NT2/D1 (cell line): ENCODE data around the gene SPATS1.

Experiments used
- DNase-seq: peaks from one replicate; pipeline ENCODE4 v3.0.0-alpha.2; 2011; ENCODE audit warnings: low read depth, low spot score
- H3K27me3 ChIP-seq: 2 replicates; pipeline ENCODE4 v1.6.0; 2011; ENCODE audit warnings: mild to moderate bottlenecking; ENCODE audit not compliant: insufficient read length, insufficient read depth
- H3K36me3 ChIP-seq: 2 replicates; pipeline ENCODE4 v1.6.1; 2011; ENCODE audit warnings: mild to moderate bottlenecking, low read length, mixed read lengths; ENCODE audit not compliant: insufficient read depth, insufficient read length
- H3K4me1 ChIP-seq: 2 replicates; pipeline ENCODE4 v1.5.1; 2011; ENCODE audit not compliant: insufficient read depth, insufficient read length
- H3K4me3 ChIP-seq: 2 replicates; pipeline ENCODE4 v1.5.1; 2011; ENCODE audit warnings: low read depth; ENCODE audit not compliant: insufficient read length
- H3K9ac ChIP-seq: 2 replicates; pipeline ENCODE4 v1.6.0; 2011; ENCODE audit warnings: low read depth; ENCODE audit not compliant: insufficient read length
- H3K9me3 ChIP-seq: 2 replicates; pipeline ENCODE4 v1.5.1; 2011; ENCODE audit warnings: mild to moderate bottlenecking, low read length; ENCODE audit not compliant: insufficient read depth
- SUZ12 ChIP-seq: IDR thresholded peaks from 2 replicates; pipeline ENCODE4 v1.6.1; 2011; ENCODE audit not compliant: insufficient read length, insufficient read depth; ENCODE audit errors: extremely low read depth
- YY1 ChIP-seq: IDR thresholded peaks from 2 replicates; pipeline ENCODE4 v1.6.1; 2011; ENCODE audit not compliant: insufficient read length, insufficient read depth
- ZNF274 ChIP-seq: IDR thresholded peaks from 2 replicates; pipeline ENCODE4 v1.6.1; 2011; ENCODE audit warnings: mild to moderate bottlenecking, low read depth, low read length

The SPATS1 gene

DNA sequence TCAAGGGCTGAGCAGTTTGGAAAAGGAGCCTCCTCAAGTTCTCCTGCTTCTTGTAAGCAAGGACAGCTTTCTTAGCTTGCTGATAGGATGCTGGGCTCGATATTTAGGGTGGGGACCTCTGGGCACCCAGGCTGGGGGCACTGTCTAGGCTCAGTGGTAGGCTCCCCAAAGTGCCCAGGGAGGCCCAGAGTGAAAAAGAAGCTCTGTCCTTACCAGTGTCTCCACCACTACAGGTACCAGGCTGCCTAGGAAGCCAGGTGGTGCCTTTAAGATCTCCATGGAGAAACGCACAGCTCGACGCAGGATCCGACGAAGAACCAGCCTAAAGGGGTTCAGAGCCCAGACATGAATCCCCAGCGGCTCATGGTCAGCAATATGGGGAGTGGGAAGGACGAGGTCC is 35.7 kb upstream of the SPATS1 start:
- H3K9me3 ChIP-seq: no peaks in the 10 kb centered on the region
- TF ChIP-seq SUZ12 (no peak), YY1 (no peak)
- peaks cover 97% of the 10 kb centered on the region for H3K36me3 ChIP-seq

DNA sequence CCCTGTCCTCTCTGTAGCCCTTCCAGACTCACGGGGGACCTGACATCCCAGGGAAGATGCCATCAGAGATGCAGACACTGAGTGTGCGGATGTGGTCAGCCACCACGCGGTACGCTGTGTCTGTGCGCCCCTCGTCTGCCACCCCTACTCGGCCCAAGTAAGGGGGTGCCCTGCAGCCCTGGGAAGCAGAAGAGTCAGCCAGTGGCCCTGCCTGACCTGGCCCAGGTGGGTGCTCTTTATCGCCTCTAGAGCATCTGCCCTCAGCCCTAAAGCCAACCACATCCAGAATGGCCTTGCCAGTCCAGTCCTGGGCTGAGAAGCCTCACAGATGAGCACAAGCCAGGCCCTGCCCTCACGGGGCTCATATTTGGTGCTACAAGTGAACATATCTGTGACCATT is 35.2 kb upstream of the SPATS1 start:
- no peak overlapping the region for H3K9ac ChIP-seq
- DNase-seq: no peak
- H3K4me3 ChIP-seq: no peak overlapping the region
- no peaks in the 10 kb centered on the region for H3K9me3 ChIP-seq
- peaks cover 97% of the 10 kb centered on the region for H3K36me3 ChIP-seq
- H3K27me3 ChIP-seq: no peaks in the 10 kb centered on the region
- TF ChIP-seq ZNF274: no peak
- no peak for TF ChIP-seq YY1
- TF ChIP-seq SUZ12: no peak
- H3K4me1 ChIP-seq: peaks cover 3% of the 10 kb centered on the region

More for the DNA sequence above, 35.7 kb upstream of the SPATS1 start:
- H3K9ac ChIP-seq: no peak overlapping the region
- H3K27me3 ChIP-seq: no peaks in the 10 kb centered on the region
- H3K4me1 ChIP-seq: peaks cover 3% of the 10 kb centered on the region
- no peak for DNase-seq
- H3K4me3 ChIP-seq: no peak overlapping the region

DNA sequence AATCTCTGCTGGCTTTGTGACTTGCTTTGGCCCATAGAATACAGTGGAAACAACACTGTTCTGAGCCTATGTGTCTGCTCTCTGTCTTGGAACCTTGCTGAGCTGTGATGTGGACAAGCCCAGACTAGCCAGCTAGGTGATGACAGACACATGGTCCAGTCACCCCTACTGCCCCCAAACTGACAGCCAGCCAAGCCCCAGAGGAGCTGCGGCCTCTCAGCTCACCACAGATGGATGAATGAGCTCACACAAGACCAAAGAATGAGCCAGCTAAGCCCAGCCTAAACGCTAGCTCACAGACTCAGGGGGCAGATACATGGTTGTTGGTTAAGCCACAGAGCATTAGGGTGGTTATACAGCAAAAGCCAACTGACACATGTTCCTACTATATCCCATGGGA is 33.4 kb upstream of the SPATS1 start:
- Histone ChIP-seq H3K36me3 (peaks cover 80% of the 10 kb centered on the region), H3K9ac (no peak overlapping the region), H3K4me1 (peaks cover 1% of the 10 kb centered on the region), H3K27me3 (no peaks in the 10 kb centered on the region), H3K9me3 (no peaks in the 10 kb centered on the region), H3K4me3 (no peak overlapping the region)
- TF ChIP-seq SUZ12: no peak
- no peak for TF ChIP-seq ZNF274
- TF ChIP-seq YY1: no peak
- DNase-seq: no peak

DNA sequence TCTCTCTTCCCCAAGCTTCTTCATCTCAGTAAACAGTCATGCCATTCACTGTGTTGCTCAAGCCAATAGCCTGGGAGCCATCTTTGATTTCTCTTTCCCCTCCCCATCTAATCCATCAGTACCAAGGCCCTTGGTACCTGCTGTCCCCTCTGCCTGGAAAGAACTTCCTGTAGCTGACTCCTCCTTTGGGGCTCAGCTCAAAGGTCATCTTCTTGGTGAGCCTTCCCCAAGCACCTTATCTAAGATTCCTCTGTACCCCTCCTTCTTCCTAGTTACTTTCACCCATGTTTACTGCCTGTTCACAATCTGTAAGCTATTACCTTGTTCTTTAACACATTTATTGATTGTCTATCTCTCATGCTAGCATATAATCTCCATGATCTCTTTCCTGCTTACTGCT is 32.8 kb upstream of the SPATS1 start:
- H3K36me3 ChIP-seq: peaks cover 74% of the 10 kb centered on the region

DNA sequence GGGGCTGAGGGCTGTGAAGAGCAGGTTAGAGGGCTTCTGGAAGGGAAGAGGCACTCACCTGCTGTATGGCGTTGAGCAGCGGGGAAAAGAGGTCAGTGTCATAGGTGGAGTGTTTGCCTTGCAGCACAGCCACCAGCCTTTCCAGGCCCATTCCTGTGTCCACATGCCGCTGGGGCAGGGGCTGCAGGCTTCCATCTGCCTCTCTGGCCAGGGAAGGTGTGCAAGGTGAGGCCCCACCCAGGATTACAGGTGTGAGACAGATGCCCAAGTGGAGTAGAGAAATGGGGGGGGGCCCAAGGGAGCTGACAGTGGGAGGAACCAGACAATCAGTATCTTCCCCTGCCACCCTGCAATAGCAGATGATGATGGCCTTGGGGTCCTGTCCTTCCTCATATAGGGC is 32.2 kb upstream of the SPATS1 start:
- H3K9ac ChIP-seq: no peak overlapping the region
- H3K27me3 ChIP-seq: no peaks in the 10 kb centered on the region
- no peak for DNase-seq
- H3K4me1 ChIP-seq: no peaks in the 10 kb centered on the region
- H3K4me3 ChIP-seq: no peak overlapping the region
- H3K9me3 ChIP-seq: no peaks in the 10 kb centered on the region
- no peak for TF ChIP-seq YY1
- TF ChIP-seq SUZ12: no peak
- no peak for TF ChIP-seq ZNF274
- H3K36me3 ChIP-seq: peaks cover 68% of the 10 kb centered on the region

More for the DNA sequence above, 32.8 kb upstream of the SPATS1 start:
- no peak for DNase-seq
- H3K9ac ChIP-seq: no peak overlapping the region
- H3K9me3 ChIP-seq: no peaks in the 10 kb centered on the region
- H3K27me3 ChIP-seq: no peaks in the 10 kb centered on the region
- no peak for TF ChIP-seq ZNF274
- TF ChIP-seq SUZ12: no peak
- no peak for TF ChIP-seq YY1
- H3K4me1 ChIP-seq: no peaks in the 10 kb centered on the region
- no peak overlapping the region for H3K4me3 ChIP-seq

DNA sequence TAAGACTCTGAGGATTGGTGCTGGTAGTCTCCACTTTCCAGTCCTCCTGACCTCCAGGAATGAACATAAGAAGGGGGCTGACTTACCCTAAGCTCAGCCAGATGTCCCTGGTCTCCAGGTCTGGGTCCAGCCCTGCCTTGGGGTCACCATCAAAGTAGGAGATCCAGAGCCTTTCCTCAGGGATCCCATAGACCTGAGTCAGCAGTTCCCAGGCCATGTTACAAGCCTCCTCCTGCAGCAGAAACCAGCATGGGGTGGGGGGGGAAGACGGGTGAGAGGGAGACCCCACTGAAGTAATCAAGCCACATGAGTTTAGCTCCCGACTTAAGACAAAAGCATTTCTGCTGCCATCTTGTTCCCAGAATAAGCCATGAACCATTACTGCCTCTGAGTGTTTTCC is 31.1 kb upstream of the SPATS1 start:
- no peak for DNase-seq
- H3K4me1 ChIP-seq: no peaks in the 10 kb centered on the region
- no peaks in the 10 kb centered on the region for H3K27me3 ChIP-seq
- H3K36me3 ChIP-seq: peaks cover 58% of the 10 kb centered on the region
- TF ChIP-seq YY1 (no peak), SUZ12 (no peak), ZNF274 (no peak)
- H3K9me3 ChIP-seq: no peaks in the 10 kb centered on the region
- H3K9ac ChIP-seq: no peak overlapping the region
- no peak overlapping the region for H3K4me3 ChIP-seq

DNA sequence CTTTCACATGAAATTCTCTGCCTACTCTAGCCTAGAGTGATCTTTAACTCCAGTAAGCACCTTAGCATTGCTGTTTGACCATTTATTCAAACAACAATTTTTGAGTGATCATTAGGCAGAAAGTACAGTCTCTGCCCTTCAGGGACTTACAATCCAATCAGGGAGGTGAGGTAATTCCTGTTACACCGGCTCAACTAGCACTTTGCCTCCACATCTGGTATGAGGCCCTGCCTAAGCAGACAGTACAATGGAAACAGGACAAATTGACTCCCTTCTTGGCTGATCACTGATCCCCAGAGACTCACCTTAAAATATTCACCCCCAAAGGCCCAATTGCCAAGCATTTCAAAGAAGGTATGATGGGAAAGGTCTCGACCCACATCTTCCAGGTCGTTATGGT is 30.7 kb upstream of the SPATS1 start:
- Histone ChIP-seq H3K9me3 (no peaks in the 10 kb centered on the region), H3K9ac (peak overlapping the region; percentile 92), H3K4me3 (peak overlapping the region; percentile 82), H3K36me3 (peaks cover 53% of the 10 kb centered on the region), H3K27me3 (no peaks in the 10 kb centered on the region), H3K4me1 (peaks cover 2% of the 10 kb centered on the region)
- TF ChIP-seq SUZ12 (no peak), ZNF274 (no peak), YY1 (no peak)
- DNase-seq: no peak
